ENCODE results near the gene TMEM121B. TPM values are rescaled to one million over a fixed set of nuclear protein-coding genes. Genes with fewer than 3 reads are reported as not detected.

The TMEM121B gene
- total RNA-seq, 1 donor from 2014 or later, result 1.9 TPM

DNA sequence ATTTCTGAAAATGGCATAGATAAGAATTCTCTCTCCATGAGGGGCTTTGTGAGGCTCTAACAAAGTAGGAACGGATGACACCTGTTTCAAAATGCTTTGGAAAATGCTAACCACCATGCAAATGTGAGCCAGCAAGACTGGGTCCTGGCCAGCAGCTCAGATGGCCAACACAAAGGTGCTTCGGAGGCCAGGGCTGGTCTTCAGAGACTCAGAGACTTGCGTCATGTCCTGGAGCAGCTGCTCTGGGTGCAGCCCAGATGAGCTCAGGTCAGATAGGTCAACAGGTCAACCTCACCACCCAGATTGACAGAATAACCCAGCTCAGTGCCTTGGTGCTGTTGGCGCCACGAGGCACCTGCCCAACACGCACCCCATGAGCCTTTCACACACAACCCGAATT lies 12.0 kb upstream of the TMEM121B start:
- H3K36me3 ChIP-seq (ENCODE audit: insufficient read depth, low read length), result no peaks in the 10 kb centered on the region
- no peaks in the 10 kb centered on the region for H3K9me3 ChIP-seq (ENCODE audit: insufficient read depth, low read depth, low read length)
- Mint-ChIP-seq H3K27me3 (ENCODE audit: low read depth, unreplicated experiment) (no peaks in the 10 kb centered on the region), H3K4me3 (ENCODE audit: unreplicated experiment) (no peak overlapping the region), H3K36me3 (ENCODE audit: low read depth, unreplicated experiment) (peaks cover 10% of the 10 kb centered on the region), H3K27ac (ENCODE audit: unreplicated experiment) (no peak overlapping the region), H3K9me3 (ENCODE audit: unreplicated experiment) (no peaks in the 10 kb centered on the region), H3K4me1 (ENCODE audit: low read depth, unreplicated experiment) (no peaks in the 10 kb centered on the region)
- H2AFZ ChIP-seq (ENCODE audit: low read depth, low read length), result no peak overlapping the region
- no peaks in the 10 kb centered on the region for H4K20me1 ChIP-seq (ENCODE audit: insufficient read depth, low read length)
- no peak overlapping the region for H3K4me2 ChIP-seq (ENCODE audit: low read length)
- TF ChIP-seq, protein P1, sequence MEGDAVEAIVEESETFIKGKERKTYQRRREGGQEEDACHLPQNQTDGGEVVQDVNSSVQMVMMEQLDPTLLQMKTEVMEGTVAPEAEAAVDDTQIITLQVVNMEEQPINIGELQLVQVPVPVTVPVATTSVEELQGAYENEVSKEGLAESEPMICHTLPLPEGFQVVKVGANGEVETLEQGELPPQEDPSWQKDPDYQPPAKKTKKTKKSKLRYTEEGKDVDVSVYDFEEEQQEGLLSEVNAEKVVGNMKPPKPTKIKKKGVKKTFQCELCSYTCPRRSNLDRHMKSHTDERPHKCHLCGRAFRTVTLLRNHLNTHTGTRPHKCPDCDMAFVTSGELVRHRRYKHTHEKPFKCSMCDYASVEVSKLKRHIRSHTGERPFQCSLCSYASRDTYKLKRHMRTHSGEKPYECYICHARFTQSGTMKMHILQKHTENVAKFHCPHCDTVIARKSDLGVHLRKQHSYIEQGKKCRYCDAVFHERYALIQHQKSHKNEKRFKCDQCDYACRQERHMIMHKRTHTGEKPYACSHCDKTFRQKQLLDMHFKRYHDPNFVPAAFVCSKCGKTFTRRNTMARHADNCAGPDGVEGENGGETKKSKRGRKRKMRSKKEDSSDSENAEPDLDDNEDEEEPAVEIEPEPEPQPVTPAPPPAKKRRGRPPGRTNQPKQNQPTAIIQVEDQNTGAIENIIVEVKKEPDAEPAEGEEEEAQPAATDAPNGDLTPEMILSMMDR (IDR thresholded peaks at IDR 0.05; ENCODE audit: insufficient read depth, low read depth, low read length), result no peak
- TF ChIP-seq EZH2 (IDR thresholded peaks at IDR 0.05; ENCODE audit: insufficient read depth, low read length), result no peak
- H3K4me1 ChIP-seq (ENCODE audit: insufficient read depth, low read length), result no peaks in the 10 kb centered on the region
- H3K9ac ChIP-seq (ENCODE audit: low read length), result no peak overlapping the region
- no peak overlapping the region for H3K4me3 ChIP-seq (ENCODE audit: insufficient read depth, low read depth, low read length)
- no peak for FAIRE-seq
- H3K27ac ChIP-seq (ENCODE audit: low read depth, low read length), result no peak overlapping the region
- DNase-seq (ENCODE audit: low read depth), result no peak
- H3K27me3 ChIP-seq (ENCODE audit: insufficient read depth, low read length), result no peaks in the 10 kb centered on the region
- H3K79me2 ChIP-seq (ENCODE audit: insufficient read depth, low read length), result no peaks in the 10 kb centered on the region

DNA sequence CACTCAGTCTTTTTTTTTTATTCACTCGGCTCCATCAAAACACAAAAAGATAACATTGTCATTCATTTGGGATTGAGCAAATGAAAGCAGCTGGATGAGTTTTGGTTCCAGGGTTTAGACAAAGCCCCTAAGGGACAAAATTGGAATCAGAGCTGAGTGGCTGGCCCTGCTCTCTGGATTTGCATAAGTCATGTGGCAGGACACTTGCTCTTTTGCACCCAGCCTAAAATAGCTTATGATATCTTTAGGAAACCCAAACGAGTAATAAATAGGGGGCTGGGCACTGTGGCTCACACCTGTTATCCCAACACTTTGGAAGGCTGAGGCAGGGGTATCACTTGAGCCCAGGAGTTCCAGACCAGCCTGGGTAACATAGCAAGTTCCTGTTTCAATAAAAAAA lies 11.0 kb upstream of the TMEM121B start:
- H3K27ac Mint-ChIP-seq (ENCODE audit: unreplicated experiment), result no peak overlapping the region
- no peak overlapping the region for H3K27ac ChIP-seq (ENCODE audit: low read depth, low read length)
- H3K4me3 Mint-ChIP-seq (ENCODE audit: unreplicated experiment), result no peak overlapping the region
- no peak for FAIRE-seq
- no peaks in the 10 kb centered on the region for H3K79me2 ChIP-seq (ENCODE audit: insufficient read depth, low read length)
- no peak for DNase-seq (ENCODE audit: low read depth)
- no peaks in the 10 kb centered on the region for H3K4me1 ChIP-seq (ENCODE audit: insufficient read depth, low read length)
- no peak overlapping the region for H2AFZ ChIP-seq (ENCODE audit: low read depth, low read length)
- TF ChIP-seq, protein P1 (IDR thresholded peaks at IDR 0.05; ENCODE audit: insufficient read depth, low read depth, low read length), result no peak
- no peak for TF ChIP-seq EZH2 (IDR thresholded peaks at IDR 0.05; ENCODE audit: insufficient read depth, low read length)
- H3K27me3 ChIP-seq (ENCODE audit: insufficient read depth, low read length), result no peaks in the 10 kb centered on the region
- H3K36me3 ChIP-seq (ENCODE audit: insufficient read depth, low read length), result no peaks in the 10 kb centered on the region
- H4K20me1 ChIP-seq (ENCODE audit: insufficient read depth, low read length), result no peaks in the 10 kb centered on the region
- H3K9me3 ChIP-seq (ENCODE audit: insufficient read depth, low read depth, low read length), result no peaks in the 10 kb centered on the region
- H3K4me3 ChIP-seq (ENCODE audit: insufficient read depth, low read depth, low read length), result no peak overlapping the region
- no peaks in the 10 kb centered on the region for H3K4me1 Mint-ChIP-seq (ENCODE audit: low read depth, unreplicated experiment)
- no peaks in the 10 kb centered on the region for H3K9me3 Mint-ChIP-seq (ENCODE audit: unreplicated experiment)
- no peak overlapping the region for H3K9ac ChIP-seq (ENCODE audit: low read length)
- H3K27me3 Mint-ChIP-seq (ENCODE audit: low read depth, unreplicated experiment), result no peaks in the 10 kb centered on the region
- no peak overlapping the region for H3K4me2 ChIP-seq (ENCODE audit: low read length)
- peaks cover 10% of the 10 kb centered on the region for H3K36me3 Mint-ChIP-seq (ENCODE audit: low read depth, unreplicated experiment)

DNA sequence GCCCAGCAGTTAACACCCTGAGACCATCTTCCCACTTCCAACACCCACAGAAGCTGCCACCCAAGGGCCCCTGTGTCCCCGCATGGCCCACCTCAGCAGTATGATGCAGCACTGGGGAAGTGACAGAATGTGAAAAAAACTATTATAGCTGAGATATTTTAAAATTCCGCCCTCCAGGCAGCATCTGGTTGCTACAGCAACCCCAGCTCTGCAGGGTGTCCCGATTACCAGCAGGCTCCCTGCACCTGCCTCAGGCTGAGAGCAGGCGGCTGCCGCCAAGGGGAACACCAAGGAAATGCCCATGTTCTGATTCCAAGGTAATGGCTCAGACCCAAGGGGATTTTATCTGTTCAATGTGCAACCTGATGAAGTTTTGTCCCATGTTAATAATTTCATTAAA lies 10.5 kb upstream of the TMEM121B start:
- Mint-ChIP-seq H3K36me3 (ENCODE audit: low read depth, unreplicated experiment) (peaks cover 7% of the 10 kb centered on the region), H3K9me3 (ENCODE audit: unreplicated experiment) (no peaks in the 10 kb centered on the region), H3K27ac (ENCODE audit: unreplicated experiment) (no peak overlapping the region), H3K27me3 (ENCODE audit: low read depth, unreplicated experiment) (no peaks in the 10 kb centered on the region), H3K4me3 (ENCODE audit: unreplicated experiment) (no peak overlapping the region), H3K4me1 (ENCODE audit: low read depth, unreplicated experiment) (no peaks in the 10 kb centered on the region)
- Histone ChIP-seq H3K4me1 (ENCODE audit: insufficient read depth, low read length) (no peaks in the 10 kb centered on the region), H3K27me3 (ENCODE audit: insufficient read depth, low read length) (no peaks in the 10 kb centered on the region), H3K9me3 (ENCODE audit: insufficient read depth, low read depth, low read length) (no peaks in the 10 kb centered on the region), H3K9ac (ENCODE audit: low read length) (no peak overlapping the region), H3K27ac (ENCODE audit: low read depth, low read length) (no peak overlapping the region), H3K36me3 (ENCODE audit: insufficient read depth, low read length) (no peaks in the 10 kb centered on the region), H4K20me1 (ENCODE audit: insufficient read depth, low read length) (no peaks in the 10 kb centered on the region), H3K4me2 (ENCODE audit: low read length) (no peak overlapping the region), H3K79me2 (ENCODE audit: insufficient read depth, low read length) (no peaks in the 10 kb centered on the region), H2AFZ (ENCODE audit: low read depth, low read length) (no peak overlapping the region), H3K4me3 (ENCODE audit: insufficient read depth, low read depth, low read length) (no peak overlapping the region)
- FAIRE-seq (no peak), DNase-seq (ENCODE audit: low read depth) (no peak)
- TF ChIP-seq, protein P1 (IDR thresholded peaks at IDR 0.05; ENCODE audit: insufficient read depth, low read depth, low read length), result no peak
- TF ChIP-seq EZH2 (IDR thresholded peaks at IDR 0.05; ENCODE audit: insufficient read depth, low read length), result no peak
